GM23338 (cell line): ENCODE measurements around the gene PITRM1.

Source experiments
- CREB1 ChIP-seq: fragments of 250-450 bp; sonication (Bioruptor Pico); IDR thresholded peaks from 2 replicates; pipeline ENCODE4 v1.5.0; 2020; ENCODE audit warnings: low read depth, mild to moderate bottlenecking, moderate library complexity
- CTCF ChIP-seq, 2 experiments: fragments of 200-600 bp in 1 of 2; sonication (generic) in 1 of 2; conservative IDR thresholded peaks; 2 replicates each; pipeline versions ENCODE4 v1.5.1 to v1.6.1; 2016 to 2017; ENCODE audit warnings: antibody characterized with exemption in 2 of 2, low read depth in 2 of 2, mild to moderate bottlenecking in 2 of 2, moderate library complexity in 1 of 2
- ETS1 ChIP-seq: IDR thresholded peaks from 2 replicates; pipeline ENCODE4 v1.6.1; 2016; ENCODE audit warnings: antibody characterized with exemption
- EZH2 ChIP-seq: fragments of 200-600 bp; sonication (generic); IDR thresholded peaks from one replicate; pipeline ENCODE4 v1.8.0; 2017; ENCODE audit warnings: antibody characterized with exemption, mild to moderate bottlenecking, low read depth; ENCODE audit not compliant: unreplicated experiment
- EZH2phosphoT487 ChIP-seq: fragments of 200-600 bp; sonication (generic); IDR thresholded peaks from one replicate; pipeline ENCODE4 v1.8.1; 2018; ENCODE audit warnings: antibody characterized with exemption; ENCODE audit not compliant: unreplicated experiment
- JUNB ChIP-seq: IDR thresholded peaks from one replicate; pipeline ENCODE4 v1.6.1; 2016; ENCODE audit warnings: antibody characterized with exemption; ENCODE audit not compliant: unreplicated experiment
- NANOG ChIP-seq: IDR thresholded peaks from 2 replicates; pipeline ENCODE4 v1.6.1; 2016; ENCODE audit warnings: antibody characterized with exemption, borderline replicate concordance
- POLR2AphosphoS5 ChIP-seq: IDR thresholded peaks from 2 replicates; pipeline ENCODE4 v1.6.1; 2016; ENCODE audit warnings: antibody characterized with exemption, low read depth
- REST ChIP-seq: IDR thresholded peaks from one replicate; pipeline ENCODE4 v1.6.1; 2018; ENCODE audit warnings: antibody characterized with exemption; ENCODE audit not compliant: unreplicated experiment
- STAT1 ChIP-seq: IDR thresholded peaks from one replicate; pipeline ENCODE4 v1.6.1; 2016; ENCODE audit warnings: antibody characterized with exemption; ENCODE audit not compliant: unreplicated experiment
- ZNF331 ChIP-seq: fragments of 250-450 bp; sonication (Bioruptor Pico); IDR thresholded peaks from 2 replicates; pipeline ENCODE4 v1.5.0; 2020; ENCODE audit warnings: low read depth, mild to moderate bottlenecking, moderate library complexity
- ZNF462 ChIP-seq: fragments of 250-450 bp; sonication (Bioruptor Pico); IDR thresholded peaks from 2 replicates; pipeline ENCODE4 v1.5.0; 2020; ENCODE audit warnings: mild to moderate bottlenecking, moderate library complexity

- TF ChIP-seq CTCF (conservative IDR thresholded peaks at IDR 0.05; ENCODE audit: low read depth in 2 of 2) (no peak), EZH2 (no peak), REST (no peak), ZNF462 (CRISPR knock-in tag) (no peak), EZH2phosphoT487 (no peak), POLR2AphosphoS5 (no peak), JUNB (no peak), STAT1 (no peak), CREB1 (no peak), ETS1 (no peak), NANOG (no peak), ZNF331 (CRISPR knock-in tag) (no peak)
Observed at GRCh38 chr10:3095373-3096139, 77.0 kb downstream of the PITRM1 start.
